ENCODE measurements around the gene PUSL1.

Gene PUSL1

GRCh38 chr1:1331068-1331965 lies 22.9 kb downstream of the PUSL1 start, which contains the start of gene TAS1R3:
Gene TAS1R3, plus strand, starts transcription at chr1:1331280. Its CDS starts 66 bp downstream, at chr1:1331346.
- no peak within 1 kb of the TSS for H3K4me3 ChIP-seq (replicated peaks; ENCODE audit: low read depth, low read length)
- no peak for TF ChIP-seq CTCF (IDR thresholded peaks at IDR 0.05; ENCODE audit: low read depth, low read length, missing control alignments)
- no peak for DNase-seq (ENCODE audit: extremely low read depth, low read depth)

GRCh38 chr1:1332031-1332755 lies 23.8 kb downstream of the PUSL1 start:
- TF ChIP-seq CTCF (IDR thresholded peaks at IDR 0.05; ENCODE audit: low read depth, low read length, missing control alignments), result no peak
- DNase-seq (ENCODE audit: extremely low read depth, low read depth), result no peak
- H3K4me3 ChIP-seq (replicated peaks; ENCODE audit: low read depth, low read length), result no peak overlapping the region

GRCh38 chr1:1332774-1333480 lies 24.5 kb downstream of the PUSL1 start:
- no peak for DNase-seq (ENCODE audit: extremely low read depth, low read depth)
- H3K4me3 ChIP-seq (replicated peaks; ENCODE audit: low read depth, low read length), result no peak overlapping the region
- no peak for TF ChIP-seq CTCF (IDR thresholded peaks at IDR 0.05; ENCODE audit: low read depth, low read length, missing control alignments)

GRCh38 chr1:1333551-1334241 lies 25.3 kb downstream of the PUSL1 start:
- no peak overlapping the region for H3K4me3 ChIP-seq (replicated peaks; ENCODE audit: low read depth, low read length)
- DNase-seq (ENCODE audit: extremely low read depth, low read depth), result no peak
- no peak for TF ChIP-seq CTCF (IDR thresholded peaks at IDR 0.05; ENCODE audit: low read depth, low read length, missing control alignments)

- DNase-seq (ENCODE audit: extremely low read depth, low read depth), result no peak
- no peak for TF ChIP-seq CTCF (IDR thresholded peaks at IDR 0.05; ENCODE audit: low read depth, low read length, missing control alignments)
- H3K4me3 ChIP-seq (replicated peaks; ENCODE audit: low read depth, low read length), result no peak overlapping the region
Observed at GRCh38 chr1:1334835-1335234, 26.4 kb downstream of the PUSL1 start.

GRCh38 chr1:1335283-1335682 lies 26.9 kb downstream of the PUSL1 start:
- TF ChIP-seq CTCF (IDR thresholded peaks at IDR 0.05; ENCODE audit: low read depth, low read length, missing control alignments), result no peak
- DNase-seq (ENCODE audit: extremely low read depth, low read depth), result no peak
- H3K4me3 ChIP-seq (replicated peaks; ENCODE audit: low read depth, low read length), result no peak overlapping the region

All from HFF-Myc (cell line).